ENCODE results near the gene GPSM3.

Gene GPSM3

GRCh38 chr6:32191696-32192607, 491 bp downstream of the GPSM3 start:
- no peak for DNase-seq (ENCODE audit: low read depth)
- TF ChIP-seq CTCF (conservative IDR thresholded peaks at IDR 0.05; ENCODE audit: control insufficient read depth, insufficient read depth, low read depth, low read length): no peak
- no peak overlapping the region for H3K4me3 ChIP-seq (ENCODE audit: control insufficient read depth, low read depth, low read length)

- DNase-seq (ENCODE audit: low read depth): no peak
- no peak overlapping the region for H3K4me3 ChIP-seq (ENCODE audit: control insufficient read depth, low read depth, low read length)
- TF ChIP-seq CTCF (conservative IDR thresholded peaks at IDR 0.05; ENCODE audit: control insufficient read depth, insufficient read depth, low read depth, low read length): no peak
These were observed 1.3 kb downstream of the GPSM3 start for GRCh38 chr6:32190911-32191677.

- peak within 1 kb of the TSS; percentile 70 for H3K4me3 ChIP-seq (ENCODE audit: control insufficient read depth, low read depth, low read length)
- peak; percentile 85 for DNase-seq (ENCODE audit: low read depth)
- TF ChIP-seq CTCF (conservative IDR thresholded peaks at IDR 0.05; ENCODE audit: control insufficient read depth, insufficient read depth, low read depth, low read length): no peak
These were observed 2.2 kb downstream of the GPSM3 start, which contains the start of gene PBX2 for GRCh38 chr6:32190054-32190851. Gene PBX2 (minus strand): TSS chr6:32190202. CDS start chr6:32189915, 287 bp downstream.

GRCh38 chr6:32189742-32190053, 2.7 kb downstream of the GPSM3 start:
- TF ChIP-seq CTCF (conservative IDR thresholded peaks at IDR 0.05; ENCODE audit: control insufficient read depth, insufficient read depth, low read depth, low read length): no peak
- H3K4me3 ChIP-seq (ENCODE audit: control insufficient read depth, low read depth, low read length): peak overlapping the region; percentile 70
- no peak for DNase-seq (ENCODE audit: low read depth)

GRCh38 chr6:32189069-32189741, 3.2 kb downstream of the GPSM3 start:
- DNase-seq (ENCODE audit: low read depth): no peak
- peak overlapping the region; percentile 70 for H3K4me3 ChIP-seq (ENCODE audit: control insufficient read depth, low read depth, low read length)
- no peak for TF ChIP-seq CTCF (conservative IDR thresholded peaks at IDR 0.05; ENCODE audit: control insufficient read depth, insufficient read depth, low read depth, low read length)
